Measurements from ENCODE around the gene ST3GAL4. TPM values are rescaled to one million over a fixed set of nuclear protein-coding genes. Genes with fewer than 3 reads are reported as not detected.
"Not testable (repeated sequence)": the region's sequence is repeated elsewhere in the genome, so short reads cannot be mapped to it uniquely, and the experiment has no call there.

ST3GAL4 gene
- polyA plus RNA-seq, 1 donor (not counting 4 experiments of a cell fraction or from before 2014, with no cell fraction given), result 24.6 TPM

GRCh38 chr11:126393143-126393542 lies 37.7 kb downstream of the ST3GAL4 start:
- Histone ChIP-seq H3K27me3 (ENCODE audit: control insufficient read depth, extremely low read depth, insufficient read depth, low read length) (no peaks in the 10 kb centered on the region), H2AFZ (ENCODE audit: control insufficient read depth, low read length) (no peak overlapping the region), H3K79me2 (ENCODE audit: control insufficient read depth, insufficient read depth, low read length) (peaks cover 20% of the 10 kb centered on the region), H3K9me1 (ENCODE audit: control insufficient read depth, extremely low read depth, insufficient read depth, low read length) (no peaks in the 10 kb centered on the region), H3K4me3 (ENCODE audit: control insufficient read depth in 2 of 3, extremely low read depth in 1 of 3, insufficient read depth in 2 of 3, low read depth in 1 of 3, low read length in 3 of 3) (no peak overlapping the region), H3K27ac (ENCODE audit: control insufficient read depth, insufficient read depth, low read length) (peak overlapping the region; percentile 67), H4K20me1 (ENCODE audit: control insufficient read depth, extremely low read depth, insufficient read depth, low read length) (no peaks in the 10 kb centered on the region), H3K9ac (ENCODE audit: control insufficient read depth, extremely low read depth, insufficient read depth, low read length) (no peak overlapping the region), H3K4me2 (ENCODE audit: control insufficient read depth, extremely low read depth, insufficient read depth, low read depth, low read length) (peak overlapping the region; percentile 46), H3K4me1 (ENCODE audit: control insufficient read depth, extremely low read depth, insufficient read depth, low read length) (peaks cover 34% of the 10 kb centered on the region), H3K9me3 (ENCODE audit: control insufficient read depth, low read depth, low read length) (no peaks in the 10 kb centered on the region), H3K36me3 (ENCODE audit: control insufficient read depth in 2 of 2, extremely low read depth in 1 of 2, insufficient read depth in 2 of 2, low read length in 2 of 2) (no peaks in the 10 kb centered on the region)
- dilution Hi-C loops (cut with MboI; ENCODE audit: extremely low pct_ligation_motif_present, low sequenced_read_pairs), result no loop called here
- DNase-seq (ENCODE audit: low read depth, low spot score) (no peak), FAIRE-seq (no peak)
- TF ChIP-seq CTCF (optimal IDR thresholded peaks at IDR 0.05 in 1 of 3, IDR thresholded peaks at IDR 0.05 in 1 of 3, conservative IDR thresholded peaks at IDR 0.05 in 1 of 3; ENCODE audit: extremely low read depth in 1 of 3, insufficient read depth in 2 of 3, low read length in 3 of 3), result no peak
- TF ChIP-seq EZH2 (IDR thresholded peaks at IDR 0.05; ENCODE audit: low read length), result no peak

- no peak overlapping the region for H3K4me3 ChIP-seq (ENCODE audit: control insufficient read depth in 2 of 3, extremely low read depth in 1 of 3, insufficient read depth in 2 of 3, low read depth in 1 of 3, low read length in 3 of 3)
- TF ChIP-seq CTCF (optimal IDR thresholded peaks at IDR 0.05 in 1 of 3, IDR thresholded peaks at IDR 0.05 in 1 of 3, conservative IDR thresholded peaks at IDR 0.05 in 1 of 3; ENCODE audit: extremely low read depth in 1 of 3, insufficient read depth in 2 of 3, low read length in 3 of 3) (no peak), EZH2 (IDR thresholded peaks at IDR 0.05; ENCODE audit: low read length) (no peak)
- DNase-seq (ENCODE audit: low read depth, low spot score) (no peak), FAIRE-seq (no peak)
- dilution Hi-C loops (cut with MboI; ENCODE audit: extremely low pct_ligation_motif_present, low sequenced_read_pairs), result no loop called here
- H2AFZ ChIP-seq (ENCODE audit: control insufficient read depth, low read length), result no peak overlapping the region
- H3K9ac ChIP-seq (ENCODE audit: control insufficient read depth, extremely low read depth, insufficient read depth, low read length), result peak overlapping the region; percentile 46
- H3K9me3 ChIP-seq (ENCODE audit: control insufficient read depth, low read depth, low read length), result no peaks in the 10 kb centered on the region
- peaks cover 34% of the 10 kb centered on the region for H3K4me1 ChIP-seq (ENCODE audit: control insufficient read depth, extremely low read depth, insufficient read depth, low read length)
- no peaks in the 10 kb centered on the region for H3K36me3 ChIP-seq (ENCODE audit: control insufficient read depth in 2 of 2, extremely low read depth in 1 of 2, insufficient read depth in 2 of 2, low read length in 2 of 2)
- peak overlapping the region; percentile 59 for H3K4me2 ChIP-seq (ENCODE audit: control insufficient read depth, extremely low read depth, insufficient read depth, low read depth, low read length)
- H4K20me1 ChIP-seq (ENCODE audit: control insufficient read depth, extremely low read depth, insufficient read depth, low read length), result no peaks in the 10 kb centered on the region
- no peaks in the 10 kb centered on the region for H3K9me1 ChIP-seq (ENCODE audit: control insufficient read depth, extremely low read depth, insufficient read depth, low read length)
- H3K27me3 ChIP-seq (ENCODE audit: control insufficient read depth, extremely low read depth, insufficient read depth, low read length), result no peaks in the 10 kb centered on the region
- H3K79me2 ChIP-seq (ENCODE audit: control insufficient read depth, insufficient read depth, low read length), result peaks cover 19% of the 10 kb centered on the region
- peak overlapping the region; percentile 56 for H3K27ac ChIP-seq (ENCODE audit: control insufficient read depth, insufficient read depth, low read length)
Measured at GRCh38 chr11:126394036-126394435, 38.5 kb downstream of the ST3GAL4 start.

- peaks cover 34% of the 10 kb centered on the region for H3K4me1 ChIP-seq (ENCODE audit: control insufficient read depth, extremely low read depth, insufficient read depth, low read length)
- peak overlapping the region; percentile 59 for H3K4me2 ChIP-seq (ENCODE audit: control insufficient read depth, extremely low read depth, insufficient read depth, low read depth, low read length)
- DNase-seq (ENCODE audit: low read depth, low spot score); H3K9me3 ChIP-seq (ENCODE audit: control insufficient read depth, low read depth, low read length); H3K27me3 ChIP-seq (ENCODE audit: control insufficient read depth, extremely low read depth, insufficient read depth, low read length); dilution Hi-C loops (cut with MboI; ENCODE audit: extremely low pct_ligation_motif_present, low sequenced_read_pairs); H4K20me1 ChIP-seq (ENCODE audit: control insufficient read depth, extremely low read depth, insufficient read depth, low read length); H3K4me3 ChIP-seq (ENCODE audit: control insufficient read depth in 2 of 3, extremely low read depth in 1 of 3, insufficient read depth in 2 of 3, low read depth in 1 of 3, low read length in 3 of 3); H2AFZ ChIP-seq (ENCODE audit: control insufficient read depth, low read length); H3K9me1 ChIP-seq (ENCODE audit: control insufficient read depth, extremely low read depth, insufficient read depth, low read length); H3K36me3 ChIP-seq (ENCODE audit: control insufficient read depth in 2 of 2, extremely low read depth in 1 of 2, insufficient read depth in 2 of 2, low read length in 2 of 2): not testable (repeated sequence)
- peak overlapping the region; percentile 46 for H3K9ac ChIP-seq (ENCODE audit: control insufficient read depth, extremely low read depth, insufficient read depth, low read length)
- peak; percentile 99 for FAIRE-seq
- H3K79me2 ChIP-seq (ENCODE audit: control insufficient read depth, insufficient read depth, low read length), result peaks cover 19% of the 10 kb centered on the region
- peak overlapping the region; percentile 56 for H3K27ac ChIP-seq (ENCODE audit: control insufficient read depth, insufficient read depth, low read length)
Measured at GRCh38 chr11:126394634-126395072, 39.2 kb downstream of the ST3GAL4 start.

DNA sequence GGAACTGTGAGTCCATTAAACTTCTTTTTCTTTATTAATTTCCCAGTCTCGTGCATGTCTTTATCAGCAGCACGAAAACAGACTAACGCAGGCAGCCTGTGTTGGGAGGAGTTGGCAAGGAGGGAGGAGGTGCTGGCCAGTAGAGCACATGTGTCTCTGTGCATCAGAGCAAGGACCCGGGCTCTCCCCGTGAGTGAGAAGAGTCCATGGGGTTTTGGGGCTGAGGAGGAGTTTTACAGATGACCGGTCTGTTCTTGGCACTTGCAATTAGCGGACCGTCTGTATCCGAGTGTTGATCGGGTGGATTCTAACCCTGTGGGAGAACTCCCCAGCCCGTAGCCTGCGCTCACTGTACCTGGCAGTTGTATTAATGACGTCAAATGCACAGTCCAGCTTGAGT lies 40.3 kb downstream of the ST3GAL4 start:
- H3K9me3 ChIP-seq (ENCODE audit: control insufficient read depth, low read depth, low read length); H2AFZ ChIP-seq (ENCODE audit: control insufficient read depth, low read length); dilution Hi-C loops (cut with MboI; ENCODE audit: extremely low pct_ligation_motif_present, low sequenced_read_pairs); H3K27me3 ChIP-seq (ENCODE audit: control insufficient read depth, extremely low read depth, insufficient read depth, low read length); H4K20me1 ChIP-seq (ENCODE audit: control insufficient read depth, extremely low read depth, insufficient read depth, low read length); H3K4me3 ChIP-seq (ENCODE audit: control insufficient read depth in 2 of 3, extremely low read depth in 1 of 3, insufficient read depth in 2 of 3, low read depth in 1 of 3, low read length in 3 of 3); H3K36me3 ChIP-seq (ENCODE audit: control insufficient read depth in 2 of 2, extremely low read depth in 1 of 2, insufficient read depth in 2 of 2, low read length in 2 of 2); H3K27ac ChIP-seq (ENCODE audit: control insufficient read depth, insufficient read depth, low read length); H3K4me2 ChIP-seq (ENCODE audit: control insufficient read depth, extremely low read depth, insufficient read depth, low read depth, low read length); FAIRE-seq; H3K9me1 ChIP-seq (ENCODE audit: control insufficient read depth, extremely low read depth, insufficient read depth, low read length); H3K9ac ChIP-seq (ENCODE audit: control insufficient read depth, extremely low read depth, insufficient read depth, low read length); DNase-seq (ENCODE audit: low read depth, low spot score): not testable (repeated sequence)
- peaks cover 14% of the 10 kb centered on the region for H3K79me2 ChIP-seq (ENCODE audit: control insufficient read depth, insufficient read depth, low read length)
- peaks cover 34% of the 10 kb centered on the region for H3K4me1 ChIP-seq (ENCODE audit: control insufficient read depth, extremely low read depth, insufficient read depth, low read length)
